22Rv1 (cell line): ENCODE data around the gene METAP1D.

Experiments used
- H3K27ac ChIP-seq: fragments of 450-650 bp; 2 replicates; pipeline ENCODE4 v1.5.1; 2017
- ZFX ChIP-seq: fragments of 450-650 bp; IDR thresholded peaks from 2 replicates; pipeline ENCODE4 v1.6.1; 2017; ENCODE audit warnings: antibody characterized with exemption, borderline replicate concordance
- TF ChIP-seq, protein P1 (sequence below): fragments of 450-650 bp; IDR thresholded peaks from 2 replicates; pipeline ENCODE4 v1.5.1; 2017; ENCODE audit warnings: mild to moderate bottlenecking

METAP1D gene

DNA sequence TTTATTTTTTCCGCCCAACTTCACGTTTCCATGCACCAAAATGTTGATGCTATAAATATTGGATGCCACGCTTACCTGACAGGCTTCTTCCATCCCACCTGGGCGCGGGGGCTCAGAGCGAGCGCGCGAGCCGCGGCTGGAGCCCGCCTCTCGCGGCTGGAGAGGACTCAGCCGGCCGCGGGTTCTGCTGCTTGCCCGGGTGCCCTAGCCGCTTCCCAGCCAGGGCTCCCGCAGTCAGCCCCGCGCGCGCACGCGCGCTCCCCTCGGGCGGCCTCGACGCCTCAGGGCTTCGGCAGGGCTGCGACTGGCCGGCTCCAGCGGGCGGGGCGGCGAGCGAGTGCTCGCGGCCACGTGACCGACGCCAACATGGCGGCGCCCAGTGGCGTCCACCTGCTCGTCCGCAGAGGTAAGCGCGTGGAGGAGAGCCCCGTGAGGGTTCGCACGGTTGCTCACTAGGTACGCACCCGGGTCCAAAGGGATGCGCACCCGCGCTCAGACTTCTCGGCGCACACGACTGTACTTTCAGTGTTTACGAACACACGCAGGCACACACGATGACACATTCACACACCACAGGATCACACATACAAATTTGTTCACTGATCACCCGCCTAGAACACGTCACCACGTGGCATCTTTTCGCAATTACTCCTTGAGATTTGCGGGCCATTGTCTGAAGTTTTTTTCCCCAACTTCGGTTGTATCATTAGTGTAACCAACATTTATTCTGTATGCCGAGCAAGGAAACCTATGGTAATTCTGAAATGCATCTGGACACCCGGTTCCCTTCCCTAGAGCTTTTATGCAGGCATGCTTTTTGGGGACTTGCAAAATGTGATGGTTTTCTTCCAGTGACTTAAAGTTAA, at the start of gene METAP1D:
Gene METAP1D (plus strand): TSS at position 350 of the 866 bp plus-strand sequence. CDS start 17 bp downstream, at position 367.
- no peak for TF ChIP-seq ZFX
- TF ChIP-seq, protein P1, sequence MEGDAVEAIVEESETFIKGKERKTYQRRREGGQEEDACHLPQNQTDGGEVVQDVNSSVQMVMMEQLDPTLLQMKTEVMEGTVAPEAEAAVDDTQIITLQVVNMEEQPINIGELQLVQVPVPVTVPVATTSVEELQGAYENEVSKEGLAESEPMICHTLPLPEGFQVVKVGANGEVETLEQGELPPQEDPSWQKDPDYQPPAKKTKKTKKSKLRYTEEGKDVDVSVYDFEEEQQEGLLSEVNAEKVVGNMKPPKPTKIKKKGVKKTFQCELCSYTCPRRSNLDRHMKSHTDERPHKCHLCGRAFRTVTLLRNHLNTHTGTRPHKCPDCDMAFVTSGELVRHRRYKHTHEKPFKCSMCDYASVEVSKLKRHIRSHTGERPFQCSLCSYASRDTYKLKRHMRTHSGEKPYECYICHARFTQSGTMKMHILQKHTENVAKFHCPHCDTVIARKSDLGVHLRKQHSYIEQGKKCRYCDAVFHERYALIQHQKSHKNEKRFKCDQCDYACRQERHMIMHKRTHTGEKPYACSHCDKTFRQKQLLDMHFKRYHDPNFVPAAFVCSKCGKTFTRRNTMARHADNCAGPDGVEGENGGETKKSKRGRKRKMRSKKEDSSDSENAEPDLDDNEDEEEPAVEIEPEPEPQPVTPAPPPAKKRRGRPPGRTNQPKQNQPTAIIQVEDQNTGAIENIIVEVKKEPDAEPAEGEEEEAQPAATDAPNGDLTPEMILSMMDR, result no peak
- peak within 1 kb of the TSS; percentile 72 for H3K27ac ChIP-seq

DNA sequence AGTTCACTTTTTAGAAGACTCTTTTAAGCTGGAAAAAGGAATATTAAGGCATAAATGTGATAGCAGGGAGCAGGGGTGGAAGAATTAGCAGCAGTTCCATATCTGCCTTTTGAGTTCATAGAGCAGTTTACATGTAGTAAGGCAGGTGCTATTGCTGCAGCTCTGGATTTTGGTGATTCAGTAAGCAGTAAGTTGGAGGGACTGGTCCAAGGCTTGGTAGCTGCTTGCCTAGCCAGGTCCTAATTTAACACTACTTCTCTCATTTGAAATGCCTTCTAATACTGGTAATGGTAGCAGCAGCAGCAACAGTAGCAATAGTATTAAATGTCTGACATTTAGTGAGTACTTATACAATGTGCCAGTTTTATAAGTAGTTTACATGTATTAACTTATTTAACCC, 47.5 kb upstream of the METAP1D start:
- TF ChIP-seq, protein P1, result no peak
- no peak for TF ChIP-seq ZFX
- H3K27ac ChIP-seq, result no peak overlapping the region

DNA sequence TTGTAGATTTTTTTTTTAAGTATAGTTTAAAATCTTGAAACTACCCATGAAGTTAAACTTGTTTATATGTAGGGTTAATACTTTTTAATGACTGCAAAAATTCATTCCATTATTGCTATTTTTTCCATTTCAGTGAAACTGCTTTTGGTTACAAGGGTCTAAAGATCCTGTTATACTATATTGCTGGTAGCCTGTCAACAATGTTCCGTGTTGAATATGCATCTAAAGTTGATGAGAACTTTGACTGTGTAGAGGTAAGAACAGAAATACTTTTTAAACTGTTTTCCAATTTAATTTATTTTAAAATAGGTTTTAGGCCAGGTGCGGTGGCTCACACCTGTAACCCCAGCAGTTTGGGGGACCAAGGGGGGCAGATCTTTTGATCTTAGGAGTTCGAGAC, 47.0 kb upstream of the METAP1D start:
- no peak for TF ChIP-seq ZFX
- TF ChIP-seq, protein P1, result no peak
- H3K27ac ChIP-seq, result no peak overlapping the region

DNA sequence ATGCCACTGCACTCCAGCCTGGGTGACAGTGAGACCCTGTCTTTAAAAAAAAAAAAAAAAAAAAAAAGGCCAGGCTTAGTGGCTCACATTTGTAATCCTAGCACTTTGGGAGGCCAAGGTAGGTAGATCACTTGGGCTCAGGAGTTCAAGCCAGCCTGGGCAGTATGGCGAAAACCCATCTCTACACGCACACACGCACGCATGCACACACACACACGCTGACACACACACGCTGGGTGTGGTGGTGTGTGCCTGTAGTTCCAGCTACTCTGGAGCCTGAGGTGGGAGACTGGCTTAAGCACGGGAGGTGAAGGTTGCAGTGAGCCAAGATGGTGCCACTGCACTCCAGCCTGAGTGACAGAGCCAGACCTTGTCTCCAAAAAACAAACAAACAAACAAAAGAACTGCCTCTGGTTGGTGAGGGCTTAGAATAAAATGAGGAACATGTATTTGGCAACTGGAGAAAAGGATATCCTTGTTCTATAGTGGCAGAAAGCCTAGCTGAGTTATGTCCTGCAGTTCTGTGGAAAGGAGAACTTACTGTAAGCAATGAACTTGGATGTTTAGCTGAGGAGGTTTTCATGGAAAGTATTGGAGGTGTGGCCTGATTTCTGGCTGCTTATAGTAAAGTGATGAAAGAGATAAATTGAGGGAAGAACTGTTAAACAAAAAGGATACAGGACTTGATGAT, 43.5 kb upstream of the METAP1D start:
- peak overlapping the region; percentile 71 for H3K27ac ChIP-seq

DNA sequence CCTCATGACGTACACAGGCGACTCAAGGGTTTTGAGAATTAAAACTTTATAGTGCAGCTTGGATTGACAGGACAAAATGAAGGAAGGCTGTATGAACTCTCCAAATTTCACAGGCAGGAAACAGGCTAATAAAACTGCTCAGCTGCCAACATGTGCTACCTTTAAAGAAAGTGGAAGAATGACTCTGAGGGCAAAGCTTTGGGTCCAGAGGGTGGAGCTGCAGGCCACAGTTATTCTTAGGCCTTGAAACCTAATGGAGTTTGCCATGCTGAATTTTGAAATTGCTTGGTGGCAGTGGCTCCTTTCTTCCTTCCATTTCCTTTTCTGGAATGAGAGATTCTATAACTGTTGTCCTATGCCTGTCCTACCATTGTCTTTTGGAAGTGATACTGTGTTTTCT, 42.7 kb upstream of the METAP1D start:
- peak overlapping the region; percentile 71 for H3K27ac ChIP-seq
- TF ChIP-seq, protein P1, result no peak
- TF ChIP-seq ZFX, result no peak

More for the DNA sequence above, 43.5 kb upstream of the METAP1D start:
- TF ChIP-seq ZFX, result no peak
- TF ChIP-seq, protein P1, result no peak

GRCh38 chr2:171958475-171958874, 41.3 kb upstream of the METAP1D start:
- no peak overlapping the region for H3K27ac ChIP-seq
- TF ChIP-seq ZFX, result no peak
- TF ChIP-seq, protein P1, result no peak

GRCh38 chr2:171959998-171960397, 39.8 kb upstream of the METAP1D start:
- TF ChIP-seq, protein P1, result no peak
- no peak for TF ChIP-seq ZFX
- H3K27ac ChIP-seq, result no peak overlapping the region
